H1 (cell line): Measurements from ENCODE around the gene ZNF91. TPM values are rescaled to one million over a fixed set of nuclear protein-coding genes. Genes with fewer than 3 reads are reported as not detected.

Experiments used
- CTCF ChIA-PET: fragments of 300-600 bp; sonication (Branson Sonifier 250); formaldehyde crosslinking; loops from one replicate; lab custom pipeline; 2021; ENCODE audit not compliant: partially characterized antibody; lab: Charles Lee
- POLR2A ChIA-PET: fragments of 300-600 bp; sonication (Branson Sonifier 250); formaldehyde crosslinking; loops from one replicate; lab custom pipeline; 2021; ENCODE audit warnings: inconsistent platforms; ENCODE audit not compliant: partially characterized antibody; lab: Charles Lee
- DNase-seq, 2 experiments: peaks; one replicate each; pipeline versions ENCODE4 v3.0.0 to v3.0.0-alpha.2; 2010 to 2022; ENCODE audit warnings: low spot score in 2 of 2, low read depth in 1 of 2, mixed read lengths in 1 of 2
- FAIRE-seq: peaks from 2 replicates; lab custom pipeline; 2011; peaks lifted over from hg19 to GRCh38; lab: Jason Lieb, UNC
- H2AFZ ChIP-seq: 2 replicates; pipeline ENCODE4 v1.8.1; 2012; ENCODE audit warnings: low read length, inconsistent platforms
- H2AK5ac ChIP-seq: 2 replicates; pipeline ENCODE4 v1.6.1; 2013; ENCODE audit warnings: low read depth, low read length
- H2BK120ac ChIP-seq: replicated peaks from 2 replicates; pipeline ENCODE3; 2013; ENCODE audit warnings: low read depth, low read length, inconsistent platforms
- H2BK12ac ChIP-seq: 2 replicates; pipeline ENCODE4 v1.6.1; 2013; ENCODE audit warnings: low read depth, low read length
- H2BK15ac ChIP-seq: 2 replicates; pipeline ENCODE4 v1.6.1; 2013; ENCODE audit warnings: low read length
- H2BK20ac ChIP-seq: 2 replicates; pipeline ENCODE4 v1.6.1; 2013; ENCODE audit warnings: low read length
- H2BK5ac ChIP-seq: 2 replicates; pipeline ENCODE4 v1.6.1; 2013; ENCODE audit warnings: low read depth, low read length
- H3K14ac ChIP-seq: 2 replicates; pipeline ENCODE4 v1.6.1; 2013; ENCODE audit warnings: inconsistent platforms; ENCODE audit not compliant: insufficient read length
- H3K18ac ChIP-seq: 2 replicates; pipeline ENCODE4 v1.6.1; 2013; ENCODE audit warnings: low read length; ENCODE audit errors: extremely low read depth
- H3K23ac ChIP-seq: 2 replicates; pipeline ENCODE4 v1.6.1; 2013; ENCODE audit warnings: inconsistent platforms; ENCODE audit not compliant: insufficient read length
- H3K23me2 ChIP-seq: 2 replicates; pipeline ENCODE4 v1.6.1; 2013; ENCODE audit warnings: low read depth, low read length
- H3K27ac ChIP-seq: 2 replicates; pipeline ENCODE4 v1.6.1; 2011; ENCODE audit warnings: low read depth, low read length, inconsistent platforms
- H3K27me3 ChIP-seq, 4 experiments: replicated peaks in 1 of 4; 1 replicate in 1 of 4; 2 replicates in 3 of 4; pipeline versions ENCODE4 v1.6.1 to v1.8.1; 2011 to 2013; ENCODE audit warnings: low read length in 3 of 4, mild to moderate bottlenecking in 3 of 4, inconsistent platforms in 2 of 4, mixed read lengths in 2 of 4, moderate library complexity in 1 of 4; ENCODE audit not compliant: control insufficient read depth in 3 of 4, insufficient read depth in 3 of 4; ENCODE audit errors: extremely low read depth in 1 of 4
- H3K36me3 ChIP-seq, 4 experiments: 2 replicates each; pipeline versions ENCODE4 v1.6.1 to v1.8.1; 2011 to 2013; ENCODE audit warnings: mild to moderate bottlenecking in 4 of 4, low read length in 3 of 4, moderate library complexity in 2 of 4, control low read depth in 1 of 4, inconsistent platforms in 1 of 4; ENCODE audit not compliant: insufficient read depth in 4 of 4, control insufficient read depth in 2 of 4
- H3K4ac ChIP-seq: replicated peaks from 2 replicates; pipeline ENCODE3; 2013; ENCODE audit warnings: low read length, low read depth, mixed read lengths, inconsistent platforms; ENCODE audit not compliant: insufficient read length
- H3K4me1 ChIP-seq, 4 experiments: replicated peaks in 1 of 4; 1 replicate in 1 of 4; 2 replicates in 3 of 4; pipeline versions ENCODE4 v1.6.1 to v1.8.1; 2011 to 2013; ENCODE audit warnings: low read length in 3 of 4, inconsistent platforms in 2 of 4, mixed read lengths in 1 of 4; ENCODE audit not compliant: insufficient read depth in 4 of 4, control insufficient read depth in 3 of 4
- H3K4me2 ChIP-seq, 2 experiments: 2 replicates each; pipeline versions ENCODE4 v1.6.1 to v1.8.1; 2011 to 2013; ENCODE audit warnings: low read depth in 2 of 2, low read length in 2 of 2, control low read depth in 1 of 2, inconsistent platforms in 1 of 2, mild to moderate bottlenecking in 1 of 2; ENCODE audit not compliant: insufficient read depth in 1 of 2
- H3K4me3 ChIP-seq, 4 experiments: fragments of 200-600, 300-600 bp in 1 of 4; sonication (generic), shearing (Covaris generic), sonication (Bioruptor Twin) in 1 of 4; 2 replicates each; pipeline versions ENCODE4 v1.5.1 to v1.8.1; 2011 to 2016; ENCODE audit warnings: low read length in 4 of 4, low read depth in 3 of 4, control low read depth in 2 of 4, inconsistent platforms in 2 of 4, mild to moderate bottlenecking in 2 of 4, mixed read lengths in 1 of 4, moderate library complexity in 1 of 4; ENCODE audit not compliant: insufficient read depth in 2 of 4; ENCODE audit errors: extremely low read depth in 1 of 4
- H3K56ac ChIP-seq: replicated peaks from 2 replicates; pipeline ENCODE3; 2013; ENCODE audit warnings: low read depth, mild to moderate bottlenecking, mixed read lengths, low read length, inconsistent platforms; ENCODE audit not compliant: insufficient read length
- H3K79me1 ChIP-seq: 2 replicates; pipeline ENCODE4 v1.6.1; 2013; ENCODE audit warnings: low read depth, low read length, control low read depth
- H3K79me2 ChIP-seq, 2 experiments: 2 replicates each; pipeline versions ENCODE4 v1.6.1 to v1.8.1; 2012 to 2013; ENCODE audit warnings: low read length in 2 of 2, mild to moderate bottlenecking in 2 of 2, inconsistent platforms in 1 of 2; ENCODE audit not compliant: insufficient read depth in 2 of 2, control insufficient read depth in 1 of 2
- H3K9ac ChIP-seq, 4 experiments: replicated peaks in 1 of 4; 1 replicate in 1 of 4; 2 replicates in 3 of 4; pipeline versions ENCODE4 v1.6.1 to v1.8.1; 2011 to 2013; ENCODE audit warnings: low read depth in 3 of 4, low read length in 3 of 4, control low read depth in 2 of 4, mild to moderate bottlenecking in 2 of 4, moderate library complexity in 2 of 4, inconsistent platforms in 1 of 4; ENCODE audit errors: extremely low read depth in 1 of 4
- H3K9me3 ChIP-seq, 2 experiments: 2 replicates each; pipeline versions ENCODE4 v1.6.1 to v1.8.1; 2012 to 2013; ENCODE audit warnings: mild to moderate bottlenecking in 2 of 2, moderate library complexity in 2 of 2, control low read depth in 1 of 2, inconsistent platforms in 1 of 2, low read depth in 1 of 2, low read length in 1 of 2, mixed read lengths in 1 of 2; ENCODE audit not compliant: insufficient read depth in 2 of 2
- H4K20me1 ChIP-seq, 2 experiments: replicated peaks in 1 of 2; 2 replicates each; pipeline versions ENCODE3 to v1.8.1; 2011 to 2013; ENCODE audit warnings: inconsistent platforms in 2 of 2, low read length in 2 of 2, mild to moderate bottlenecking in 1 of 2; ENCODE audit not compliant: insufficient read depth in 2 of 2, control insufficient read depth in 1 of 2
- H4K5ac ChIP-seq: 2 replicates; pipeline ENCODE4 v1.6.1; 2013; ENCODE audit warnings: low read length, low read depth, mixed read lengths, inconsistent platforms; ENCODE audit not compliant: insufficient read length
- H4K8ac ChIP-seq: 2 replicates; pipeline ENCODE4 v1.8.0; 2013; ENCODE audit warnings: mild to moderate bottlenecking, moderate library complexity, low read length, inconsistent platforms; ENCODE audit not compliant: insufficient read depth; ENCODE audit errors: extremely low read depth
- H4K91ac ChIP-seq: replicated peaks from 2 replicates; pipeline ENCODE3; 2013; ENCODE audit warnings: low read length, mixed read lengths, inconsistent platforms; ENCODE audit not compliant: insufficient read length
- CHD1 ChIP-seq: IDR thresholded peaks from 2 replicates; pipeline ENCODE4 v1.6.1; 2012; ENCODE audit warnings: low read depth, low read length, improper control_type of control experiment
- MAX ChIP-seq: IDR thresholded peaks from 2 replicates; pipeline ENCODE4 v1.6.1; 2012; ENCODE audit warnings: inconsistent platforms
- TEAD4 ChIP-seq: IDR thresholded peaks from 2 replicates; pipeline ENCODE4 v1.6.1; 2012; ENCODE audit warnings: low read depth, low read length, inconsistent platforms, mixed read lengths
- polyA plus RNA-seq, 7 experiments: library from polyadenylated mRNA; depleted of rRNA in 3 of 7; stranded (reverse) in 5 of 7; unstranded in 2 of 7; fragments of >200 nt in 5 of 7; fragments of 200-250 nt in 2 of 7; gene quantifications; 1 replicate in 5 of 7; 2 replicates in 1 of 7; 4 replicates in 1 of 7; pipeline versions ENCODE4 v1.2.1 to v1.2.3, GENCODE V29; 2011 to 2013; ENCODE audit warnings: missing spikeins in 2 of 7, mixed read lengths in 2 of 7
- total RNA-seq: library from RNA; stranded (reverse); fragmentation: NEBNext Ultra II Directional; extraction: Animal tissue kit (Norgen Biotek cat#: 25700); gene quantifications from 2 replicates; pipeline ENCODE4 v1.2.1, GENCODE V29; 2021

Gene ZNF91
- total and polyA plus RNA-seq, 2 of the 8 experiments (the other 6 are each of a cell fraction or from before 2014, with no cell fraction given), result 16.5 to 35.1 TPM

GRCh38 chr19:23382955-23383354 lies 12.3 kb downstream of the ZNF91 start:
- H4K5ac ChIP-seq, result no peak overlapping the region
- H4K20me1 ChIP-seq, result peaks cover 0 to 4% of the 10 kb centered on the region in 2 experiments
- no peaks in the 10 kb centered on the region for H3K23me2 ChIP-seq
- no peak overlapping the region for H2BK12ac ChIP-seq
- H2BK5ac ChIP-seq, result no peak overlapping the region
- H3K9me3 ChIP-seq, result peaks cover 0 to 2% of the 10 kb centered on the region in 2 experiments; a peak in 1 of 4 replicates
- H3K4me3 ChIP-seq, result no peak overlapping the region
- no peak overlapping the region for H3K9ac ChIP-seq
- H3K14ac ChIP-seq, result no peak overlapping the region
- H2AFZ ChIP-seq, result no peak overlapping the region
- no peak overlapping the region for H2BK20ac ChIP-seq
- H2AK5ac ChIP-seq, result no peak overlapping the region
- H4K91ac ChIP-seq, result no peak overlapping the region
- FAIRE-seq (no peak), DNase-seq (no peak)
- H3K18ac ChIP-seq, result no peak overlapping the region
- no peak overlapping the region for H2BK15ac ChIP-seq
- no peak overlapping the region for H2BK120ac ChIP-seq
- H3K56ac ChIP-seq, result no peak overlapping the region
- no peak overlapping the region for H3K23ac ChIP-seq
- peaks cover 0 to 2% (median 0%) of the 10 kb centered on the region in 4 experiments; a peak in 1 of 7 replicates for H3K4me1 ChIP-seq
- CTCF ChIA-PET, result no interaction called here
- peaks cover 4% of the 10 kb centered on the region for H3K79me1 ChIP-seq
- no peak overlapping the region for H3K4me2 ChIP-seq
- H3K27ac ChIP-seq, result no peak overlapping the region
- peaks cover 0 to 8% (median 4%) of the 10 kb centered on the region in 4 experiments; a peak in 5 of 8 replicates for H3K36me3 ChIP-seq
- no peak overlapping the region for H4K8ac ChIP-seq
- H3K4ac ChIP-seq, result no peak overlapping the region
- POLR2A ChIA-PET, result interaction anchor here (1.1 to 1.2 kb wide), 3 partner anchors 9 to 48 kb away, joined by 3 read pairs; partner anchors contain the start of gene ZNF91
- peaks cover 12 to 95% of the 10 kb centered on the region in 2 experiments for H3K79me2 ChIP-seq
- no peaks in the 10 kb centered on the region for H3K27me3 ChIP-seq
- TF ChIP-seq MAX (no peak), CHD1 (no peak), TEAD4 (no peak)
